ENCODE measurements around the gene DCLK1. TPM values are rescaled to one million over a fixed set of nuclear protein-coding genes. Genes with fewer than 3 reads are reported as not detected.
"Not testable (repeated sequence)": the region's sequence is repeated elsewhere in the genome, so short reads cannot be mapped to it uniquely, and the experiment has no call there.

Gene DCLK1
- total RNA-seq, 1 donor from 2014 or later: 13.8 TPM

DNA sequence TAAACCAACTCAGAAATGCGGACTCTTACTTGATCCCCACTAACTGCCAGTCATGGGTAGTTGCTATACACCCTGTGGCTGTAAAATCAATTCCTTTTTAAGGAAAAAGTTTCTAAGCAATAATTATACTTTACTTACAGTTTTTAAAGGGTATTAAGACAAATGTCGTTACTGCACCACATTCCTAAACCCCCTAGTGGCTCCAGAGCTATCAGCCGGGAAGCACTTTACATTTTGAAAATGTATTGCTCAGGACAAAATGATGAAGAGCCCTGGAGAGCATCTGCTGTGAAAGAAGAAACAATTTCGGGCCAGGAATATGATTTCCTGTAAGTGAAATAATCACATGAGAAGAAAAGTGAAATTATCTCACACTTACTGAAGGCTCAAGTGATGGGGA, 36.7 kb downstream of the DCLK1 start:
- no peak for DNase-seq (ENCODE audit: low spot score)
- intact Hi-C loops (cut with DNase I): no loop called here

DNA sequence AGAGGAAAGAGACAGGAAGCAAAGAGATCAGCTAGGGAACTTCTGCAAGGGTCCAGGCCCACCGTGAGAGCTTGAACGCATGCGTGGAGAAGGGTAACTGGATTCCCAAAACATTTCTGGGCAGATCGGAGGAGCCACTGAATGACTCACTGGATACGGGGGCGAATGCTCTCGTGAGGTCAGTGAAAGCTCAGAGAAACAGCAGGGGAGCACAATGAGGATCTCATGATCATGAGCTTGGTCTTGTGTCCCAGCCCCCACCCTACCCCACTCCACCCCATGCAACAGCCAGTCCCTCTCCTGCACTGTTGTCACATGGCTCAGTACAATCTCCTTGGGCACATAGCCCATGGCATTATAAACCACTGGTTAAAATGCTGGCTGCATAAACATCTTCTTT, 40.6 kb downstream of the DCLK1 start:
- no peak for DNase-seq (ENCODE audit: low spot score)
- intact Hi-C loops (cut with DNase I): no loop called here

GRCh38 chr13:36089130-36089647, 42.0 kb downstream of the DCLK1 start:
- no peak for DNase-seq (ENCODE audit: low spot score)
- intact Hi-C loops (cut with DNase I): no loop called here

GRCh38 chr13:36088463-36088862, 42.7 kb downstream of the DCLK1 start:
- DNase-seq (ENCODE audit: low spot score): no peak

DNA sequence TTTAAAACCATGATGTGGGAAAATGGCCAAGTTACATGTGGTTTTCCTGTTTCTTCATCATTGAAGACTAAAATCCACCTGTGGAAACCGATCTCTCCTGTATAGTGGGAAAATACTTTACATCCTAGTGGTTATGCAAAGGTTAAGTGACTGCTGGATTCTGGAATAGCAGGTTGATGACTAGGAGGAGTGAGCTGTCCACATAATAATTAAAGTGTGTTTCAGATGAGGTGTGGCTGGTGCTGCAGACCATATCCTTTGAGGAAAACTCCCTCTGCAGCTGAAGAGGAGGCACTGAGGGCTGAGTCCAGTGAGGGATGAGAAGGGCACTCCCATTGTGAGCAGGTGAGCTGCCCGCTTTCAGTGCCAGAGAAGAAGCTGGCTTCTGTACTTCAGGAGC, 43.2 kb downstream of the DCLK1 start:
- no peak for DNase-seq (ENCODE audit: low spot score)
- intact Hi-C loops (cut with DNase I): no loop called here

More at GRCh38 chr13:36088463-36088862, 42.7 kb downstream of the DCLK1 start:
- intact Hi-C loops (cut with DNase I): no loop called here

- intact Hi-C loops (cut with DNase I): no loop called here
- DNase-seq (ENCODE audit: low spot score): no peak
Measured at GRCh38 chr13:36086117-36086516, 45.1 kb downstream of the DCLK1 start.

GRCh38 chr13:36084131-36084530, 47.1 kb downstream of the DCLK1 start:
- no peak for DNase-seq (ENCODE audit: low spot score)
- intact Hi-C loops (cut with DNase I): no loop called here

DNA sequence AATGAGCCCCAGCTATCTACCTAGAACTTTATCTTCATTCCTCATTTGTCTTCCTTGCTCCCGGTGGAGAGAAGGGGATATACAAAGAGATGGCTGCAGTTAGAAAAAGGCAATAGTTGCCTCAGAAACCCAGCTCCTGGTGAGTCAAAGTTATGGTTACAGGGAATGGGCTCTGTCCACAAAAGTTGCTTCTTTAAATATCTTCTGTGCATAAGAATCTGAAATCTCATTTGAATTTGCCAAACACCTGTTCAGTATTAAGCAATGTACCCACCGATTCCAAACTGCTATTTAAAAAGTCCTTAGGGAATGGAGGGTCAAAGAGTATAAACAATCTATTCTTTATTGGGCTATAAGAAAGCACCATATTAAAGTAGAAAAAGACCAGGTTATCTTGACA, 48.4 kb downstream of the DCLK1 start:
- intact Hi-C loops (cut with DNase I): loop anchor here (2.0 kb wide), 1 partner anchor 34 kb away; no protein-coding TSS in a partner anchor
- no peak for DNase-seq (ENCODE audit: low spot score)

DNA sequence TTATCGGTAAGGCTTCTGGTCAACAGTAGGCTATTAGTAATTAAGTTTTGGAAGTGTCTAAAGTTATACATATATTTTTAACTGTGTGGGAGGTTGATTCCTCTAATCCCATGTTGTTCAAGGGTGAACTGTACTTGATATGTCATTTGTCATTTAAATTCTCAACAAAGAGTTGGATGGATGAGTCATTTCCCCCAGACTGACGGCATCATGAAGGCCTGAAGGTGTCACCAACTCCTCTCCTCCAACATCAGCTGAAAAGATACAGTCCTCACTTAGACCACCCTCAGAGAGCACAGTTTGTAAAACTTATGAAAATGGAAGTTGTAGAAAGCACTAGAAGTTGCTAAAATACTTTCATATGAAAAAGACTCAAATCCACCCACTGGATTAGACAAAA, 48.8 kb downstream of the DCLK1 start:
- intact Hi-C loops (cut with DNase I): loop anchor here (2.0 kb wide), 1 partner anchor 34 kb away; no protein-coding TSS in a partner anchor

GRCh38 chr13:36076211-36076610, 55.0 kb downstream of the DCLK1 start:
- DNase-seq (ENCODE audit: low spot score): no peak
- intact Hi-C loops (cut with DNase I): no loop called here

More for the DNA sequence above, 48.8 kb downstream of the DCLK1 start:
- DNase-seq (ENCODE audit: low spot score): no peak

DNA sequence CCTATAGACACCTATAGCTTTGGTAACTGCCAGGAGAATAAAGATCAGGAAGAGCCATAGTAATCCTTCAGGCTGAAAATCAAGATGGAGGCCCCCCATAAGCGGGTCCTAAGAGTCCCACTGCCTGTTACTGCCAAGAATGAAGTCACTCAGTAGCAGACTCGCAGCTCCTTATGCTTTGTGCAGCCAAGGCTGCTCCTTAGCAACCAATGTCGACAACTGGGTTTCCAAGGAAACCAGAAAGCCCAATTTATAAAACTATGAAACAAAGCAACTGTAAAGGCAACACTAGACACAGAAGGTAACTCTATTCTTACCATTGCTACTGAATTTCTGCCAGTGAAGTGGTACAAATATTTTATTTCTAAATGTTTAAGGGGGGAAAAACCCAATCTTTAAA, 56.5 kb downstream of the DCLK1 start:
- no peak for DNase-seq (ENCODE audit: low spot score)
- intact Hi-C loops (cut with DNase I): no loop called here

DNA sequence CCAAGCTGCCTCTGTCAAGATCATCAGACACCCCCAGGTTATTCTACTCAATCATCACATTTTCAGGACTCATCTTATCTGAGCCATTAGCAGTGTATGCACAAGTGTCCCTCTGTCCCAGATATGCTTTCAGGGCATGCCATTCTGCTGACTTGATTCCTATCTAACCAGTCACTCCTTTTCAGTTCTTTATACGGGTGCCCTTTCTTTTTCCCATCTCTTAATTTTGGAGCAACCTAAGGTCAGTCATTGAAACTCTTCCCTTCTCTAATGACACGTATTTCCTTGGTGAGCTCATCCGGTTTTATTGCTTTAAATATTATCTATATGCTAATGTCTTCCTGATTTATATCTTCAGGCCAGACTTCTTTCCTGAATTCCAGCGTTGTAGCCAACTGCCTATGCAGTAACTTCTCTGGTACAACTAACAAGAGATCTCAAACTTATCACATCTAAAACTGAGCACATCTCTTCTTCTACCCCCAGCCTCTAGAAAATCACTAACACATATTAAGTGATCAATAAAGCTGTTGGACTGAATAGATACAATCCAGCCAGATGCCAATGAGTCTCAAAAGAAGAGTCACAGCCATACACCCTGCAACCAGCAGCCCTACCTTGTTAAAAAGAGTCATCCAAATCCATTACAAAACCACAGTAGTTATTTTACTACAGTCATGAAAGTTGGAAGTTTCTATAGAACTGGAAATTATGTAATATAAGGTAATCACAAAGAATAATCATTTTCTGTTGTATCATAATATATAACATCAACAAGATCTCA, 58.8 kb downstream of the DCLK1 start:
- no peak for DNase-seq (ENCODE audit: low spot score)
- intact Hi-C loops (cut with DNase I): no loop called here

GRCh38 chr13:36070504-36071192, 60.5 kb downstream of the DCLK1 start:
- DNase-seq (ENCODE audit: low spot score); intact Hi-C loops (cut with DNase I): not testable (repeated sequence)

- intact Hi-C loops (cut with DNase I): no loop called here
- no peak for DNase-seq (ENCODE audit: low spot score)
Measured at GRCh38 chr13:36069881-36070366, 61.3 kb downstream of the DCLK1 start.

DNA sequence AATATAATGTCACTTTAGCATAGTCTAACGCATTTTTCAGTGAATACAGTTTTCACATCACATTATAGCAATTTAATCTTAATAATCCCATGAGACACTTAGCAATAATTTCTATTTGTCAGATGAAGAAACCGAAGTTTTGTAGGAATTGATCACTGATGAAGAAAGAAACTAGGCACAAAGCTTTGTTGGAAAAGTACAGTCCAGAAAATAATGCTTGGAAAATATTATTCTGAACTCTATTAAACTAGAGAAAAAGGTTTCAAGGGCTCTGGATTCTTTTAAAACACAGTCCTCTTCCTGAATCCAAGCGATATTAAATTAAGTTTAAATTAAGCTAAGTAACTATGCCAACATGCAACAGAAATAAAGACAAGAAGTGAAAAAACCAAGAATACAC, 62.2 kb downstream of the DCLK1 start:
- DNase-seq (ENCODE audit: low spot score): no peak
- intact Hi-C loops (cut with DNase I): no loop called here

DNA sequence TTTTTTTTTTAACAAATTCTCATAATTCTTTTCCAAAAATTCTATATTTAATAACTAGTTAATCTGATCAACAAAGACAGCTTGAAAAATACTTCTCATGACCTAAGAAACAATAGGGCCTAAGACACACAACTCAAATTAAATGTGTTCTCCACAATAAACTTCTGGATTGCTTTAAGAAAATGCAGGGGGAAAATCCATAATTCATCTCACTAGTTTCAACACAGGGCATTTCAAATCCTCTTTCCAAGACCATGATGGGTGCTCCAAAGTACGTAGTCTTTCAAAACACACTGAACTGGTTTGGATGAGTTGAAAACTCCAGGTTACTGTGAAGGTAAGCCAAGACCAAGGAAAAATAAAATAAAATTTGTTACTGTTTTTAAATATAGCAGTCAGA, 62.6 kb downstream of the DCLK1 start:
- DNase-seq (ENCODE audit: low spot score): no peak
- intact Hi-C loops (cut with DNase I): no loop called here

DNA sequence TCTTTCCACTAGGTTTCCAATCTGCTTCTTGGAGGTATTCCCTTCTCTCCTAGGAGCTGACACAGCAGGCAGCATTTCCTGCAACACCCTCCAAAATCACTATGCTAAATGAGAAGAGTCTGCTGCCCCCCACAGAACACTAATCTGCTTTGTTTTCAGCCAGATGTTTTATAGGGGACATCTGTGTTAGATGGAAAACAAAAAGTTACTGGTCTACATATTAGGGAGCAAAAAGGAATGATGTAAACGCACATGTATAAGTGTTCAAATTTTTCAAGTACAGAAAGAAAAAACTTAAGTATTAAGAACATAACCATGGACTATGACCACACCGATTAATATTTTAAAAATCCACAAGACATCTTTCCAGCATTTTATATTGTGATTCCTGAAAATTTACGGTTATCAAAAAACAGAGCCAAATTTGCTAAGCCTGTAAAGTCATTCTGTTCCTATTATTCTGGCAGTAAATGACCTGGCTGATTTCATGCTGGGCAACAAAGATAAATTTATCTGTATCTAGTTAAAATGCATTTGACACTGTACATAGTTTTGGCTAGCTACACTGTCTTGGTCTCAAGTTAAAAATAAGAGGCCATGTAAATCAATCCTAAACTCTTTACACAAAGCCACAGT, 63.3 kb downstream of the DCLK1 start:
- intact Hi-C loops (cut with DNase I): no loop called here
- no peak for DNase-seq (ENCODE audit: low spot score)

DNA sequence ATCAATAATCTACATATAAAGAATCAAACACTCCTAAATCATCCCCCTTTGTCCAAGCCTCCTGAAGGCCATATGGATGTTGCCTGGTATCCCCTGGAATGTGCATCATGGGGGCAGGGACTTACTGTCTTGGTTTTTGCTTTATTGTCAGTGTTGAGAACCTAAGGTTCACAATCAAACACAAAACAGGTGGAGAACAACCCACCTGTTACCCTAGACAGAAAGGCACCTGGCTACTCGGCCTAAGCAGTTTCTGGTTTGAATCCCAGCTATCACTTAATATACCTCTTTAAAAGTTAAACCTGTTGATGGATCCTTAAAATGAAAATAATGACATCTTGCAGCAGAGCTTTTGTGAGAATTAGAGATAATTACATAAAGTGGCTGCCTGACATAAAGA, 68.9 kb downstream of the DCLK1 start:
- intact Hi-C loops (cut with DNase I): no loop called here
- DNase-seq (ENCODE audit: low spot score): no peak

GRCh38 chr13:36061621-36062020, 69.6 kb downstream of the DCLK1 start:
- no peak for DNase-seq (ENCODE audit: low spot score)
- intact Hi-C loops (cut with DNase I): no loop called here

DNA sequence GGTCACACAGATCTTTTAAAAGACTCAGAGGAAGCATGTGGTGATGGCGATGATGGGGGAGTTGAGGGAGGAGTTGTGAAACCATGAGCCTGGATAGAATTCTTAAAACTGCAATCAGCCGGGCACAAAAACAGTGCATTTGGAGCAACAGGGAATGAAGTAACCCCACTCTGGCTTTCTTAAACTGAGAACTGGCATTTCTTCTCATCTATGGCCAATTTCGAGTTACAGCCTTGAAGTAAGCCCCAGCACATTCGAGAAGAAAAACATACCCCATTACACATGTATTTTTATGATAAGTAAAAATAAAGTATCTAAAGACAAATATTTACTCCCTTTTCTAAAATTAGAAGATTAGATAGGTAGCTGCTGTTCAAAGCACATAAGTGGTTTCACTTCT, 70.1 kb downstream of the DCLK1 start:
- intact Hi-C loops (cut with DNase I): no loop called here
- DNase-seq (ENCODE audit: low spot score): no peak

Measured in cardiac septum (tissue), 1 donor.